Sigmoid colon (tissue), 4 donors: Measurements from ENCODE around the gene RPS19BP1.

ENCODE experiments used
- CTCF ChIP-seq, 4 experiments: fragments of 450-650 bp in 3 of 4; fragments of 200-600 bp in 1 of 4; IDR thresholded peaks; one replicate each; pipeline ENCODE4 v1.5.1; 2016 to 2019; ENCODE audit warnings: antibody characterized with exemption in 4 of 4, mild to moderate bottlenecking in 3 of 4, moderate library complexity in 2 of 4
- EP300 ChIP-seq, 4 donors: sonication (generic); formaldehyde crosslinking; IDR thresholded peaks; one replicate each; pipeline ENCODE4 v1.6.1; 2017; ENCODE audit warnings: antibody characterized with exemption in 4 of 4
- POLR2A ChIP-seq, 2 donors: fragments of 450-650 bp; IDR thresholded peaks; one replicate each; pipeline ENCODE4 v1.6.1; 2016; ENCODE audit warnings: antibody characterized with exemption in 2 of 2, mild to moderate bottlenecking in 2 of 2, moderate library complexity in 2 of 2

DNA sequence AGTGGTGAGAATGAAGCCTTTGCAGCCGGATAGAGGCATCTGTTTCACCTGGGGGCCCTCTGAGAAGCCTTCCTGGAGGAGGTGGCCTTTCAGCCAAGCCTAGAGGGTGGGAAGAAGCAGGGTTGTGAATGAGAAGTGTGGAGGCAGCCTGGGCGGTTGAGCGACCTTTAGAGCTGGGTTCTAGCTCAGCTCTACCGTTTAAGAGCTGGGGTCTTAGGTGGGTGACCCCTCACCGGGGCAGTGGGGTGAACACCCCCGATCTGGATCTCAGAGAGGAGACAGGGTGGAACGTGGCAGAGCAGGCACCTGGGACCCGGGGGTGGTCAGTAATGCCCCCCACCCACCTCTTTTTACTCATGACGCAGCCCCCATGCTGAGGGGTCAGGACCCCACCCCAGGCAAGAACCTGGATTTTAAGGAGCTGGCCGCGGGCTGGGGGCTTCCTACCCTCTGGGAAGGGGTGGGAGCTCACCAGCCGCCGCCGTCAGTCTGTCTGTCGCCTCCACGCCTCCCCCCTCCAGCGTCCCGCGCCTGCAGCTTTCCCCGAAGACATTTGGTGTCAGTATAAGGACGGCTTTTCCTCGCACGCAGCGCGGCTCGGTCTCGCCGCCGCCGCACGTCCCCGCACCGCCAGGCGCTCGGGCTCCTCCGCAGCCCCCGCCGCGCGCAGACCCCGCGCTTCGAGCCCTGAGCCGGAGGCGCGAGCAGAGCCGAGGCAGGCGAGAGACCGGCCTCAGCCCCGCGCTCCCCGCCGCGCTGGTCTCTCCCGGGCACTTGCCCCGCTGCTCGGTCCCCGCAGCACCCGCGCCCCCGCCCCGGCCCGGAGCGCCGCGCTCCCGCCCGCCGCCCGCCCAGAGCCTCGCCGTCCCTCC lies 24.7 kb upstream of the RPS19BP1 start:
- TF ChIP-seq POLR2A (IDR thresholded peaks at IDR 0.05) = no peak
- TF ChIP-seq CTCF (IDR thresholded peaks at IDR 0.05) = no peak
- TF ChIP-seq EP300 (IDR thresholded peaks at IDR 0.05) = no peak
